Measurements from ENCODE around the gene FBXO3.
A peak's percentile ranks its signal among the peaks of the same experiment; 100 is the strongest.

DNA sequence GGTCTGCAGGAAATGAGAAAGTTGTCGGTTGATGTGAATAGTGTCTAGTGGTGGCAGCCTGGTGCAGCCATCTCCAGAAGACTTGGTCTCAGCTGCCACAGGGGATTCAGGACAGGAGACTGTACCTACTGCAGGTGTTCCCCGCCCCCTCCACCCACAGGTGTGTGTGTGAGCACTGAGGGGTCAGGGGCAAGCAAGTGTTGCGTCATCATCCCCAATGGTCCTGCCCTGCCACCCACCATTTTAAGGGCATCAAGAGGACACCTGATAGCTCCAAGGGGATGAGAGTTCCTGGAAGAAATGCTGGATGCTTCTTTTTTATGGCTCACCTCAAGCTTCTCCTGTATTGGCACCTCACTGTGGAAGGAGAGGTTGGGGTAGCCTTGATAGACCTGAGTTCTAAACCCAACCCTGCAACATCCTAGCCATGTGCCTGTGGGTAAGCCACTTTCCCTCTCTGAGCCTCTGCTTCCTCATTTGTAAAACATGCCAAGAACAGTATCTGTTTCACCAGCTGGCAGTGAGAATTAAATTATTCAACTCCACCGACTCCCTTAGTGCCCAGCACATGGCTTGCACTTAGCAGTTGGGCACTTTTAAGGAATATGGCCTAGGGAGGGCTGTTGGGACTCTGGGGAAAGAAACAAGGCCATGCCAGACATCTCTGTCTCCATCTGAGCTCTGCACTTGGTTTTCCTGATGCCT is 79.8 kb downstream of the FBXO3 start:
- TF ChIP-seq, protein P1, sequence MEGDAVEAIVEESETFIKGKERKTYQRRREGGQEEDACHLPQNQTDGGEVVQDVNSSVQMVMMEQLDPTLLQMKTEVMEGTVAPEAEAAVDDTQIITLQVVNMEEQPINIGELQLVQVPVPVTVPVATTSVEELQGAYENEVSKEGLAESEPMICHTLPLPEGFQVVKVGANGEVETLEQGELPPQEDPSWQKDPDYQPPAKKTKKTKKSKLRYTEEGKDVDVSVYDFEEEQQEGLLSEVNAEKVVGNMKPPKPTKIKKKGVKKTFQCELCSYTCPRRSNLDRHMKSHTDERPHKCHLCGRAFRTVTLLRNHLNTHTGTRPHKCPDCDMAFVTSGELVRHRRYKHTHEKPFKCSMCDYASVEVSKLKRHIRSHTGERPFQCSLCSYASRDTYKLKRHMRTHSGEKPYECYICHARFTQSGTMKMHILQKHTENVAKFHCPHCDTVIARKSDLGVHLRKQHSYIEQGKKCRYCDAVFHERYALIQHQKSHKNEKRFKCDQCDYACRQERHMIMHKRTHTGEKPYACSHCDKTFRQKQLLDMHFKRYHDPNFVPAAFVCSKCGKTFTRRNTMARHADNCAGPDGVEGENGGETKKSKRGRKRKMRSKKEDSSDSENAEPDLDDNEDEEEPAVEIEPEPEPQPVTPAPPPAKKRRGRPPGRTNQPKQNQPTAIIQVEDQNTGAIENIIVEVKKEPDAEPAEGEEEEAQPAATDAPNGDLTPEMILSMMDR (IDR thresholded peaks at IDR 0.05; ENCODE audit: low read depth, low read length), result no peak
- peak; percentile 35; the same call in 1 of the 2 replicates for TF ChIP-seq MYC (IDR thresholded peaks at IDR 0.05; ENCODE audit: low read depth, low read length)
